SK-N-SH (cell line): ENCODE results near the gene UCHL1. TPM values are rescaled to one million over a fixed set of nuclear protein-coding genes. Genes with fewer than 3 reads are reported as not detected.

Source experiments
- CTCF ChIA-PET: fragments of 300-600, 350-600 bp; formaldehyde crosslinking; extraction: SDS; loops from one replicate; lab custom pipeline; 2021; lab: Yijun Ruan, JAX
- POLR2A ChIA-PET: fragments of 350-600 bp; sonication (Branson Sonifier 250); formaldehyde crosslinking; extraction: SDS; loops from one replicate; lab custom pipeline; 2020; ENCODE audit warnings: antibody characterized with exemption, inconsistent platforms; lab: Yijun Ruan, JAX
- DNase-seq: peaks from one replicate; pipeline ENCODE4 v3.0.0; 2012
- H2AFZ ChIP-seq: fragments of 200-600 bp; sonication (generic); 2 replicates; pipeline ENCODE4 v1.8.1; 2016; ENCODE audit warnings: antibody characterized with exemption, mild to moderate bottlenecking, low read depth
- H3F3A ChIP-seq: fragments of 200-600 bp; sonication (generic); replicated peaks from 2 replicates; pipeline ENCODE3; 2016; ENCODE audit warnings: antibody characterized with exemption, mild to moderate bottlenecking; ENCODE audit not compliant: insufficient read depth
- H3K27ac ChIP-seq, 2 experiments: fragments of 200-500 bp in 1 of 2; fragments of 200-600 bp in 1 of 2; sonication (Bioruptor generic) in 1 of 2; sonication (generic), shearing (Covaris generic) in 1 of 2; 2 replicates each; pipeline versions ENCODE4 v1.5.1 to v1.6.1; 2014 to 2016; ENCODE audit warnings: low read depth in 2 of 2, inconsistent platforms in 1 of 2, low read length in 1 of 2, mild to moderate bottlenecking in 1 of 2, mixed read lengths in 1 of 2
- H3K27me3 ChIP-seq: fragments of 200-600 bp; sonication (generic), shearing (Covaris generic); 2 replicates; pipeline ENCODE4 v1.6.1; 2016; ENCODE audit warnings: mixed run types; ENCODE audit not compliant: insufficient read depth
- H3K36me3 ChIP-seq, 2 experiments: fragments of 200-500 bp in 1 of 2; fragments of 200-600 bp in 1 of 2; sonication (Bioruptor generic) in 1 of 2; sonication (generic) in 1 of 2; replicated peaks in 1 of 2; 2 replicates each; pipeline versions ENCODE3 to v1.5.1; 2014 to 2016; ENCODE audit warnings: low read length in 1 of 2, mild to moderate bottlenecking in 1 of 2; ENCODE audit not compliant: insufficient read depth in 2 of 2, control insufficient read depth in 1 of 2
- H3K4me1 ChIP-seq, 2 experiments: fragments of 200-500 bp in 1 of 2; fragments of 200-600 bp in 1 of 2; sonication (Bioruptor generic) in 1 of 2; sonication (generic), shearing (Covaris generic) in 1 of 2; 2 replicates each; pipeline versions ENCODE4 v1.5.1 to v1.6.1; 2014 to 2016; ENCODE audit warnings: low read depth in 1 of 2, low read length in 1 of 2, mixed run types in 1 of 2; ENCODE audit not compliant: insufficient read depth in 2 of 2, control insufficient read depth in 1 of 2
- H3K4me2 ChIP-seq: fragments of 200-600 bp; sonication (generic), shearing (Covaris generic); 2 replicates; pipeline ENCODE4 v1.6.1; 2017; ENCODE audit warnings: mixed run types
- H3K4me3 ChIP-seq, 2 experiments: fragments of 200-500 bp in 1 of 2; fragments of 200-600 bp in 1 of 2; sonication (Bioruptor generic) in 1 of 2; sonication (generic), shearing (Covaris generic) in 1 of 2; 2 replicates each; pipeline versions ENCODE4 v1.5.1 to v1.8.1; 2014 to 2016; ENCODE audit warnings: low read depth in 2 of 2, inconsistent platforms in 1 of 2, low read length in 1 of 2, mild to moderate bottlenecking in 1 of 2, mixed read lengths in 1 of 2, moderate library complexity in 1 of 2
- H3K79me2 ChIP-seq: fragments of 200-600 bp; sonication (generic); 2 replicates; pipeline ENCODE4 v1.8.1; 2017; ENCODE audit warnings: mild to moderate bottlenecking; ENCODE audit not compliant: insufficient read depth
- H3K9ac ChIP-seq: fragments of 200-600 bp; sonication (generic); 2 replicates; pipeline ENCODE4 v1.6.1; 2017; ENCODE audit warnings: mixed run types
- H3K9me2 ChIP-seq: fragments of 200-600 bp; sonication (generic); 2 replicates; pipeline ENCODE4 v1.6.1; 2017; ENCODE audit warnings: mixed run types
- H3K9me3 ChIP-seq: fragments of 200-600 bp; sonication (generic); 2 replicates; pipeline ENCODE4 v1.6.1; 2017; ENCODE audit warnings: mixed run types, mild to moderate bottlenecking, moderate library complexity
- H4K20me1 ChIP-seq: fragments of 200-600 bp; sonication (generic); 2 replicates; pipeline ENCODE4 v1.6.1; 2017; ENCODE audit warnings: mild to moderate bottlenecking, mixed run types; ENCODE audit not compliant: insufficient read depth
- CHD2 ChIP-seq: fragments of 150-350 bp; IDR thresholded peaks from 2 replicates; pipeline ENCODE4 v1.6.1; 2018; ENCODE audit warnings: low read length; ENCODE audit not compliant: partially characterized antibody
- ELF1 ChIP-seq: IDR thresholded peaks from 2 replicates; pipeline ENCODE4 v1.4.0; 2012
- JUND ChIP-seq: IDR thresholded peaks from 2 replicates; pipeline ENCODE4 v1.4.0; 2012
- RXRA ChIP-seq: IDR thresholded peaks from 2 replicates; pipeline ENCODE4 v1.4.0; 2012; ENCODE audit warnings: low read depth, mild to moderate bottlenecking, borderline replicate concordance
- TAF1 ChIP-seq: IDR thresholded peaks from 2 replicates; pipeline ENCODE4 v1.6.1; 2012; ENCODE audit warnings: low read depth, mild to moderate bottlenecking, low read length, moderate library complexity, borderline replicate concordance
- TCF12 ChIP-seq: IDR thresholded peaks from 2 replicates; pipeline ENCODE4 v1.4.0; 2012
- YY1 ChIP-seq: IDR thresholded peaks from 2 replicates; pipeline ENCODE4 v1.4.0; 2012; ENCODE audit warnings: low read depth, mild to moderate bottlenecking
- whole genome bisulfite sequencing: methylation state at CpG from one replicate; pipeline ENCODE4 v1.1.6; 2017; ENCODE audit warnings: low lambda C conversion rate; 5-methylcytosine and 5-hydroxymethylcytosine counted together
- polyA plus RNA-seq, 3 experiments: library from polyadenylated mRNA; depleted of rRNA; stranded (reverse); fragments of >200 nt; gene quantifications; 2 replicates each; pipeline ENCODE4 v1.2.3, GENCODE V29; 2012
- TF ChIP-seq, protein P1 (sequence below): fragments of 150-350 bp; IDR thresholded peaks from 2 replicates; pipeline ENCODE4 v1.6.1; 2017; ENCODE audit warnings: antibody characterized with exemption, low read length, low read depth, borderline replicate concordance
- TF ChIP-seq, protein P2 (sequence below): fragments of 200-600 bp; sonication (generic); IDR thresholded peaks from 2 replicates; pipeline ENCODE4 v1.6.1; 2017; ENCODE audit warnings: antibody characterized with exemption, mild to moderate bottlenecking, moderate library complexity

Gene UCHL1
- polyA plus RNA-seq, 1 of the 3 experiments (the other 2 are of a cell fraction) = 1,518 TPM

DNA sequence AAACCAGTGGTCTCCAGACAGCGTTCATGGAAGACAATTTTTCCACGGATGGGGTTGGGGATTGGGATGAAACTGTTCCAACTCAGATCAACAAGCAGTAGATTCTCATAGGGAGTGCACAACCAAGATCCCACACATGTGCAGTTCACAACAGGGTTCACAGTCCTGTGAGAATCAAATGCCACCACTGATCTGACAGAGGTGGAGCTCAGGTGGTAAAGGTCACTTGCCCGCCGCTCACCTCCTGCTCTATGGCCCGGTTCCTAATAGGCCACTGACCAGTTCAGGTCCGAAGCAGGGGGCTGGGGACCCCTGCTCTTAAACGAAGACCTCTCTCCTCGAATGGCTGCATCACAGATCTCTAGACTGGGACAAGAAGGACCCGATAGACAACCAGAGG, 46.8 kb upstream of the UCHL1 start:
- TF ChIP-seq, protein P1, sequence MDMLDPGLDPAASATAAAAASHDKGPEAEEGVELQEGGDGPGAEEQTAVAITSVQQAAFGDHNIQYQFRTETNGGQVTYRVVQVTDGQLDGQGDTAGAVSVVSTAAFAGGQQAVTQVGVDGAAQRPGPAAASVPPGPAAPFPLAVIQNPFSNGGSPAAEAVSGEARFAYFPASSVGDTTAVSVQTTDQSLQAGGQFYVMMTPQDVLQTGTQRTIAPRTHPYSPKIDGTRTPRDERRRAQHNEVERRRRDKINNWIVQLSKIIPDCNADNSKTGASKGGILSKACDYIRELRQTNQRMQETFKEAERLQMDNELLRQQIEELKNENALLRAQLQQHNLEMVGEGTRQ = no peak
- no peak for TF ChIP-seq YY1
- TF ChIP-seq RXRA = no peak
- no peak for TF ChIP-seq CHD2
- Histone ChIP-seq H3K79me2 (peaks cover 94% of the 10 kb centered on the region), H3K4me1 (peaks cover 14 to 22% of the 10 kb centered on the region in 2 experiments), H3K27ac (no peak overlapping the region), H2AFZ (no peak overlapping the region), H3K4me3 (no peak overlapping the region), H3F3A (peaks cover 19% of the 10 kb centered on the region), H3K9me3 (no peaks in the 10 kb centered on the region), H3K9ac (no peak overlapping the region), H4K20me1 (no peaks in the 10 kb centered on the region; the same call in 1 of the 2 replicates), H3K9me2 (no peaks in the 10 kb centered on the region), H3K36me3 (no peaks in the 10 kb centered on the region), H3K27me3 (no peaks in the 10 kb centered on the region), H3K4me2 (no peak overlapping the region)
- 91% methylated on average over 6 of the region's 9 CpGs for WGBS
- no peak for DNase-seq
- ChIA-PET POLR2A (no interaction called here), CTCF (interaction anchor here (8.1 kb wide), 1 partner anchor 234 kb away, joined by 155 read pairs; no protein-coding TSS in a partner anchor)

DNA sequence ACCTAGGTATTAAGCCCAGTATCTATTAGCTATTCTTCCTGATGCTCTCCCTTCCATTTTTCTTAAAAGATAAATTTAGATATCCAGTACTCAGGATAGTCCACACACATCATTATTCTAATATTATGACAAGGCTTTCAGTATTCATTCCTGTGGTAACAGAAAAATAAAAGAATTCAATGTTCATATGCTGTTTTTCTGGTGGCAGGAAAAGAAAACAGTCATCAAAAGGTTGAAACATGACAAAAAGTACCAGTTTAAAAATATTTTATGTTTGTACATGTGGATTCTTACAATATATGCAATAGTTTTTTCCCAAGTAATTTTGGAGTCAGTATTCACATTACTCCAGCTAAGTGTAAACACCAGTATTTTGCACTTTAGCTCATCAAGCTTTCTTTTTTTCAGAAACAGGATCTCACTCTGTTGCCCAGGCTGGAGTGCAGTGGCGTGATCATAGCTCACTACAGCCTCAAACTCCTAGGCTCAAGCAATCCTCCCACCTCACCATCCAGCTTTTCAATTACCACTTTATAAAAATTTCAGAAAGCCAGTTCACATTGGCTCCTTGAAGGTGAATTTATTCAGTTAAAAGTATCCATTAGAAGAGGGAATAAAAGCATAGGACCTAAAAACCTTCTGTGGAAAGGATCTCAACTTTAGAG, 44.6 kb upstream of the UCHL1 start:
- peak overlapping the region; percentile 79 for H3K4me2 ChIP-seq
- H2AFZ ChIP-seq = no peak overlapping the region
- TF ChIP-seq TAF1 (no peak), JUND (0 out of 2 replicates have a peak, but pooled peaks have one; percentile 6), TCF12 (no peak), ELF1 (no peak)
- TF ChIP-seq, protein P2, sequence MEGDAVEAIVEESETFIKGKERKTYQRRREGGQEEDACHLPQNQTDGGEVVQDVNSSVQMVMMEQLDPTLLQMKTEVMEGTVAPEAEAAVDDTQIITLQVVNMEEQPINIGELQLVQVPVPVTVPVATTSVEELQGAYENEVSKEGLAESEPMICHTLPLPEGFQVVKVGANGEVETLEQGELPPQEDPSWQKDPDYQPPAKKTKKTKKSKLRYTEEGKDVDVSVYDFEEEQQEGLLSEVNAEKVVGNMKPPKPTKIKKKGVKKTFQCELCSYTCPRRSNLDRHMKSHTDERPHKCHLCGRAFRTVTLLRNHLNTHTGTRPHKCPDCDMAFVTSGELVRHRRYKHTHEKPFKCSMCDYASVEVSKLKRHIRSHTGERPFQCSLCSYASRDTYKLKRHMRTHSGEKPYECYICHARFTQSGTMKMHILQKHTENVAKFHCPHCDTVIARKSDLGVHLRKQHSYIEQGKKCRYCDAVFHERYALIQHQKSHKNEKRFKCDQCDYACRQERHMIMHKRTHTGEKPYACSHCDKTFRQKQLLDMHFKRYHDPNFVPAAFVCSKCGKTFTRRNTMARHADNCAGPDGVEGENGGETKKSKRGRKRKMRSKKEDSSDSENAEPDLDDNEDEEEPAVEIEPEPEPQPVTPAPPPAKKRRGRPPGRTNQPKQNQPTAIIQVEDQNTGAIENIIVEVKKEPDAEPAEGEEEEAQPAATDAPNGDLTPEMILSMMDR = no peak
- TF ChIP-seq, all 33 proteins: peak for 1
- H3K36me3 ChIP-seq = no peaks in the 10 kb centered on the region
- peaks cover 72% of the 10 kb centered on the region for H3K79me2 ChIP-seq
- 88% methylated on average over 1 of the region's 1 CpG for WGBS
- peaks cover 9 to 21% of the 10 kb centered on the region in 2 experiments; a peak in 3 of 4 replicates for H3K4me1 ChIP-seq
- no peaks in the 10 kb centered on the region for H3K27me3 ChIP-seq
- no peaks in the 10 kb centered on the region for H3K9me3 ChIP-seq
- no peaks in the 10 kb centered on the region; the same call in 1 of the 2 replicates for H4K20me1 ChIP-seq
- peak overlapping the region; percentile 93; the same call in 1 of the 2 replicates for H3K9ac ChIP-seq
- DNase-seq = no peak
- POLR2A ChIA-PET = no interaction called here
- H3K9me2 ChIP-seq = no peaks in the 10 kb centered on the region
- peak overlapping the region in 1 of 2 experiments; percentile 71; a peak in 2 of 4 replicates for H3K27ac ChIP-seq
- H3K4me3 ChIP-seq = peak overlapping the region; percentile 75 to 85
- CTCF ChIA-PET = interaction anchor here (0.6 to 9.5 kb wide), 17 partner anchors 13 to 479 kb away, joined by 3 to 196 read pairs (median 4); no protein-coding TSS in a partner anchor
- H3F3A ChIP-seq = peaks cover 18% of the 10 kb centered on the region
